Adipocyte (in vitro differentiated cells): ENCODE data around the gene INIP.
"Not testable (repeated sequence)": the region's sequence is repeated elsewhere in the genome, so short reads cannot be mapped to it uniquely, and the experiment has no call there.

Experiments
- DNase-seq: peaks from one replicate; pipeline ENCODE4 v3.0.0-alpha.2; 2015; ENCODE audit warnings: low read depth
- H3K27me3 ChIP-seq: replicated peaks from 2 replicates; pipeline ENCODE4 v1.7.0; 2013; ENCODE audit warnings: mild to moderate bottlenecking, low read length, moderate library complexity; ENCODE audit not compliant: control insufficient read depth, insufficient read depth
- H3K36me3 ChIP-seq: 2 replicates; pipeline ENCODE4 v1.7.0; 2013; ENCODE audit warnings: low read length, mild to moderate bottlenecking, moderate library complexity; ENCODE audit not compliant: control insufficient read depth, insufficient read depth, severe bottlenecking
- H3K4me1 ChIP-seq: 2 replicates; pipeline ENCODE4 v1.7.0; 2013; ENCODE audit warnings: mild to moderate bottlenecking, low read length, moderate library complexity; ENCODE audit not compliant: control insufficient read depth, insufficient read depth
- H3K4me3 ChIP-seq: 2 replicates; pipeline ENCODE4 v1.7.0; 2013; ENCODE audit warnings: mild to moderate bottlenecking, low read length, moderate library complexity
- H3K9ac ChIP-seq: 2 replicates; pipeline ENCODE4 v1.7.0; 2013; ENCODE audit warnings: mild to moderate bottlenecking, low read length, moderate library complexity
- H3K9me3 ChIP-seq: 2 replicates; pipeline ENCODE4 v1.7.0; 2013; ENCODE audit warnings: mild to moderate bottlenecking, low read length, moderate library complexity; ENCODE audit not compliant: control insufficient read depth

Gene INIP

DNA sequence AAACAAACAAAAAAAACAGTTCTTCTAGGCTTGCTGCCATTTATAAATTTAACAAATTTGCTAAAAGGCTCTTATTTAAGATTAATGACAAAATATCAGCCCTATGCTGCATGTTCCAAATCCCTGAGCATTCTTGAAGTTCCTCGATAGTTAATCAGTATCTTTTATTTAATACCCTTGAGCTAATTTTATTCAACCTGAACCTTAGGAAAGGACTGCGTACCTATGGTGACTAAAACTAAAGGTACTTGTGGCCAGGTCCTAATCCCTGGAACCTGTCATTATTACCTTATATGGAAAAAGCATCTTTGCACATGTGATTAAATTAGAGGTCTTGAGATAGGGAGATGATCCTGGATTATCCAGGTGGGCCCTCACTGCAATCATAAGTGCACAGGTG lies 10.5 kb upstream of the INIP start:
- Histone ChIP-seq H3K36me3 (no peaks in the 10 kb centered on the region), H3K27me3 (no peaks in the 10 kb centered on the region), H3K9me3 (no peaks in the 10 kb centered on the region)

DNA sequence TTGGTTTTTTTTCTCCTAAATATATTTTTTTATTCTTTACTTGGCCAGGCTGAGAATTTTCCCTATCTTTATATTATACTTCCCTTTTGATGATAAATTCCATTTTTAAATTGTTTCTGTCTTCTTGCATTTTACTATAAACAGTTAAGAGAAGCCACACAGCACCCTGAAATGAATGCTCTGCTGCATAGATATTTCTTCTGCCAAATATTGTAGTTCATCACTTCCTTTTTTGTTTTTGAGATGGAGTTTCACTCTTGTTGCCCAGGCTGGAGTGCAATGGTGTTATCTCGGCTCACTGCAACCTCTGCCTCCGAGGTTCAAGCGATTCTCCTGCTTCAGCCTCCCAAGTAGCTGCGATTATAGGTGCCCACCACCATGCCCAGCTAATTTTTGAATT lies 8.5 kb upstream of the INIP start:
- Histone ChIP-seq H3K4me1 (peaks cover 6% of the 10 kb centered on the region), H3K9ac (no peak overlapping the region), H3K27me3 (no peaks in the 10 kb centered on the region), H3K36me3 (no peaks in the 10 kb centered on the region), H3K4me3 (no peak overlapping the region), H3K9me3 (no peaks in the 10 kb centered on the region)
- DNase-seq: no peak

More for the DNA sequence above, 10.5 kb upstream of the INIP start:
- H3K9ac ChIP-seq: no peak overlapping the region
- no peak overlapping the region for H3K4me3 ChIP-seq
- no peak for DNase-seq
- peaks cover 6% of the 10 kb centered on the region for H3K4me1 ChIP-seq

DNA sequence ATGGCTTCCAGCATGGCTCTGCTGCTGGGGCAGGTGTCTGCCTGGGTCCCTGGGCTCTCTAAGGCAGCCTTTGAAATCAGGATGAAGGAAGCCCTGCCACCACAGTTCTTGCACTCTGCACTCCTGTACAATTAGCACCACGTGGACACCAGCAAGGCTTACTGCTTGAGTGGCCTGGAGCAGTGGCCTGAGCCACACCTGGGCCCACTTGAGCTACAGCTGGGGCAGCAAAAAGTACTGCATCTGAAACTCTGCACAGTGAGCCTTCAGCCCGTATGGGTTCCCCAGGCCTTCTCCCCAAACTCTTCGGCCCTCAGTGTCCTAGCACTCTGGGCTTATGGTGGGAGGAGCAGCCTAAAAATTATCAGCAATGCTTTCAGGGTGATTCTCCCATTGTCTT lies 8.0 kb upstream of the INIP start:
- Histone ChIP-seq H3K9me3 (no peaks in the 10 kb centered on the region), H3K9ac (no peak overlapping the region), H3K36me3 (no peaks in the 10 kb centered on the region), H3K4me3 (no peak overlapping the region), H3K27me3 (no peaks in the 10 kb centered on the region), H3K4me1 (peaks cover 6% of the 10 kb centered on the region)
- DNase-seq: no peak

DNA sequence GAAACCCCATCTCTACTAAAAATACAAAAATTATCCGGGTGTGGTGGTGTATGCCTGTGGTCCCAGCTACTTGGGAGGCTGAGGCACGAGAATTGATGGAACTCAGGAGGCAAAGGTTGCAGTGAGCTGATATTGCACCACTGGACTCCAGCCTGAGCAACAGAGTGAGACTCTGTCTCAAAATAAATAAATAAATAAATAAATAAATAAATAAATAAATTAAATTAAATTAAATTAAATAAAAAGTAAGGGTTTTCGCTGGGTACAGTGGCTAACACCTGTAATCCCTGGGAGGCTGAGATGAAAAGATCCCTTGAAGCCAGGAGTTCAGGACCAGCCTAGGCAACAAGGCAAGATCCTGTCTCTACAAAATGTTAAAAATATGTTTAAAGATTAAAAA lies 4.8 kb upstream of the INIP start:
- H3K36me3 ChIP-seq, DNase-seq: not testable (repeated sequence)

DNA sequence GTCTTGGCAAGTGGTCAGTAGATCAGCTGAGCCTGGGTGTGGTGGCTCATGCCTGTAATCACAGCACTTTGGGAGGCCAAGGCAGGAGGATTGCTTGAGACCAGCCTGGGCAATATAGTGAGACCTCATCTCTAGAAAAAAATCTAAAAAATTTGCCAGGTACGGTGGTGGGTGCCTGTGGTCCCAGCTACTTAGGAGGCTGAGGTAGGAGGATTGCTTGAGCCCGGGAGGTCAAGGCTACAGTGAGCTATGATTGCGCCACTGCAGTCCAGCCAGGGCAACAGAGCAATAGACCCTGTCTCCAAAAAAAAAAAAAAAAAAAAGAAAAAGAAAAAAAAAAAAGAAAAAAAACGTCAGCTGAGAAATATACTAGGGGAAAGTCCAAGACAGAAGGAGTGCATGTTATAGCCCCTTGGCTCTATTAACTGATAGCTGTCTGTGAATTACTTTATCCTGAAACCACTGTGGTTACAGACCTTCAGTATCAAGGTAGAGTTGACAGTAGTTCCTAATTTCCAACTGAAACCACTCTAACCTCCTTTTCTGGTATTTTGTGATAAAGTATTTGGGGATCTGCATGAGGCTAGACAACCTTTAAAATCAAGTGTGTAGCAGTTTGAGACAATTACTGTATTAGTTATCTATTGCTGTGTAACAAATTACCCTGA lies 2.3 kb upstream of the INIP start:
- Histone ChIP-seq H3K9ac (no peak overlapping the region), H3K36me3 (no peaks in the 10 kb centered on the region), H3K4me3 (no peak overlapping the region), H3K27me3 (no peaks in the 10 kb centered on the region), H3K9me3 (no peaks in the 10 kb centered on the region), H3K4me1 (peaks cover 24% of the 10 kb centered on the region)
- no peak for DNase-seq

More for the DNA sequence above, 4.8 kb upstream of the INIP start:
- not testable (repeated sequence) for H3K27me3 ChIP-seq, H3K9me3 ChIP-seq, H3K4me3 ChIP-seq, H3K9ac ChIP-seq
- peaks cover 24% of the 10 kb centered on the region for H3K4me1 ChIP-seq

DNA sequence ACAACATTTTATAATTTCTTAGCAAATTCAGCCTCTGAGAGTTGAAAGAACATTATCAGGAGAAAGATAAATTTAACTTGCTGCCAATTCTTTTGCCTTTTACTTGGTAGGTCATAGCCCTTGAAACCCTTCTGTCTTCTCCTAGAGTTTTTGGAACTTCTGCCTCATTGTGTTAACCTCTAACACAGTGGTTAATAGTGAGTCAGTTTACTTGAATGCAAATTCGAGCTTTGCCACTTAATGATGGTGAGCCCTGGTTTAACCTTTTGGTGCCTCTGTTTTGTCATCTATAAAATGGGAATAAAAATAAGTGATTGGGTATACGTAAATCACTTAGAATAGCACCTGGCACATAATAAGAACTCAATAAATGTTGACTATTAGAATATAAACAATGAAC lies 1.8 kb upstream of the INIP start:
- peaks cover under 1% of the 10 kb centered on the region for H3K36me3 ChIP-seq
- peaks cover 24% of the 10 kb centered on the region for H3K4me1 ChIP-seq
- H3K27me3 ChIP-seq: no peaks in the 10 kb centered on the region
- H3K9ac ChIP-seq: peak overlapping the region; percentile 62
- no peaks in the 10 kb centered on the region for H3K9me3 ChIP-seq
- no peak for DNase-seq
- H3K4me3 ChIP-seq: peak overlapping the region; percentile 11

DNA sequence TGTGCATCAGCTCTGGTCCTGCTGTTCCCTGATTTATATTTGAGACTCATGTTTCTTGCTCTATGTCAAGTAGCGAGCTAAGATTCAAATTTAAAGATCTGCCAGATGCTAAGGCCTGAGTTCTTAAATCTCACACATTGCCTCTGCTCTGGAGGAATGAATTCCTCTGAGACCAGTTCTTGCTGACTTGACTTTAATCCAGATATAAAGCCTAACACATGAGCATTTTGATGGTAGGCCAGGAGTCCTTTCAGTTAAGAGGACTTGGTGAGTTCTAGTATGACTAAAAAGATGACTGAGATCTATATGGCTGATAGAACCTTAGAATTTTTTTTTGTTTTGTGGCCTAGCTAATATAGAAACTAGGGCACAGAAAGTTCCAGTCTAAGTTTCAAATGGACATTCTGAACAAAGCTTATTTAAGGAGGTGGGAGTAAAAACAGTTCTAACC lies 1.3 kb upstream of the INIP start:
- Histone ChIP-seq H3K27me3 (no peaks in the 10 kb centered on the region), H3K4me1 (peaks cover 24% of the 10 kb centered on the region), H3K9ac (peak overlapping the region; percentile 62), H3K36me3 (peaks cover 3% of the 10 kb centered on the region), H3K4me3 (peak overlapping the region; percentile 11), H3K9me3 (no peaks in the 10 kb centered on the region)
- peak; percentile 41 for DNase-seq

DNA sequence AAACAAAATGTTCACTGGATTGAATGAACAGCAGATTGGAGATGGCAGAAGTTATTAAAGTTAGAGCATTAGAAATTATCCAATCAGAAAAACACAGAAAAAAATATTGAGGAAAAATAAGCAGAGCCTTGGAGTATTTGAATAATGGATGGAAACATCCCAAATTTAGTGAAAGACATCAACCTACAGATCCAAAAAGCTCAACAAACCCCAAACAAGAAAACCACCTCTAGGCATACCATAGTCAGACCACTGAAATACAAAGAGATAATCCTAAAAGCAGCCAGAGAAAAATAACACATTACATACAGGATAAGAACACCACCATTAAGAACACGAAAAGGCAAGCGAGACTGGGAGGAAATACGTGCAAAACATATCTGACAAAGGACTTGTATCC lies 5.2 kb downstream of the INIP start:
- H3K36me3 ChIP-seq: peaks cover 6% of the 10 kb centered on the region
- no peak overlapping the region for H3K4me3 ChIP-seq
- DNase-seq: no peak
- no peaks in the 10 kb centered on the region for H3K27me3 ChIP-seq
- peaks cover 3% of the 10 kb centered on the region for H3K9me3 ChIP-seq
- peaks cover 6% of the 10 kb centered on the region for H3K4me1 ChIP-seq
- H3K9ac ChIP-seq: no peak overlapping the region

DNA sequence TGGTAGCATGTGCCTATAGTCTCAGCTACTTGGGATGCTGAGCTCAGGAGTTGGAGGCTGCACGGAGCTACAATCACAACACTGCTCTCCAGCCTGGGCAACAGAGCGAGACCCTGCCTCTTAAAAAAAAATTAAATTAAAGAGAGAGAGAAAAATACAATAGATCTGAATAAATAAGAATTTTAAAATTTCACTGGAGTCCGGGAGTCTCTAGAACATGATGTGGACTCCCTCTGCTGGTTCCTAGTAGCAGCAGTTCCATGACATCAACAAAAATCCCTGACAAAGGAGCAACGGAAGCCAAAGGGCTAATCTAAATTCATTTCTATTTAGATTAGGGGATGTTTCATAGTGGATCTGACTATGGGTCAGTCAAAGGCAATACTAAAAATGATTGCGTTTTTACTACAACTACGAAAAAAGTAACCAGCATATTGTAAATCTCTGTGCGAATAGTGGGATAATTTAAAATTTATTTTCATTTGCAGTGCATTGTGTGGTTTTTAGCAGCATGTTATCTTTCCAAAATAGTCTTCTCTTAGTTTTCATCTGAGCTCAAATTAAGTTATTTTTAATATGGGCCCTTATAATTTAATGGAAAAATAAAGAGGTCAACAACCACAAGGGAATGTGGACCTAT lies 6.7 kb downstream of the INIP start:
- Histone ChIP-seq H3K4me3 (no peak overlapping the region), H3K4me1 (no peaks in the 10 kb centered on the region), H3K27me3 (no peaks in the 10 kb centered on the region), H3K9ac (no peak overlapping the region), H3K36me3 (peaks cover 6% of the 10 kb centered on the region), H3K9me3 (peaks cover 3% of the 10 kb centered on the region)
- peak; percentile 83 for DNase-seq

DNA sequence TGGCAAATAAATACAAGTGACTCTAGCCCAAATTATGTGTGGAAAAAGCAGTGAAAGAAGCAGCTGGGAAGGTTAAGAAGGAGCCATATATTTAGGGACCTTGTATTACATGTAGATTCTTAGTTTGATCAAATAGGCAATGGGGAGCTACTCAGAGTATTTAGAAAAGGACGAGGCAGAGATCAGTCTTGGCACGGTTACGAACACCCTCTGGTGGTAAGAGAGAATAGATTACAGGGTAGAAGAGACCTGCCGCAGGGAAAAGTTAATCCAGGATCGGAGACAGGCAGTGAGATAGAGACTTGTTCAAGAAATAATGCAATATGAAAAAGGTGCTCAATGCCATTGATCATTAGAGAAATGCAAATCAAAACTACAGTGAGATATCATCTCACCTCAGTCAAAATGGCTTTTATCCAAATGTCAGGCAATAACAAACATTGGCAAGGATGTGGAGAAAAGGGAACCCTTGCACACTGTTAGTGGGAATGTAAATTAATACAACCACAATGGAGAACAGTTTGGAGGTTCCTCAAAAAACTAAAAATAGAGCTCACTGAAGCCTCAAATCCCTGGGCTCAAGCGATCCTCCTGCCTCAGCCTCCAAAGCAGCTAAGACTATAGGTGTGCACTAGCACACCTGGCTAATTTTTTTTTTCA lies 12.0 kb downstream of the INIP start:
- Histone ChIP-seq H3K36me3 (peaks cover 3% of the 10 kb centered on the region), H3K9me3 (no peaks in the 10 kb centered on the region), H3K4me3 (no peak overlapping the region), H3K27me3 (no peaks in the 10 kb centered on the region), H3K9ac (no peak overlapping the region), H3K4me1 (no peaks in the 10 kb centered on the region)
- peak; percentile 22 for DNase-seq

DNA sequence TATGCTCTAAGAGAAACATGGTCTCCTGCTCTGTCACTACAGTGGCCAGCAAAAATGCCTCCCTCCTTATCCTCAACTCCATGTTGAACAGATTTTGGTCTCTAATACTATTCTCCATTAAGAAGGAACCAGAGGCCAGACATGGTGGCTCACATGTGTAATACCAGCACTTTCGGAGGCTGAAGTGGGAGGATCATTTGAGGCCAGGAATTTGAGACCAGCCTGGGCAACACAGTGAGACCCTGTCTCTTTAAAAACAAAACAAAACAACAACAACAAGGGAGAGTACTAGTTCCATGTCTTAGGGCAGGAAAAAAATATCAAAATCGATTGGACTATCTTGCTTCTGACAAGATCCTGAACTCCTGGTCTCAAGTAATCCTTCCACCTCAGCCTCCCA lies 14.6 kb downstream of the INIP start:
- Histone ChIP-seq H3K4me3 (no peak overlapping the region), H3K9ac (no peak overlapping the region), H3K27me3 (no peaks in the 10 kb centered on the region), H3K4me1 (no peaks in the 10 kb centered on the region), H3K9me3 (no peaks in the 10 kb centered on the region), H3K36me3 (peaks cover 6% of the 10 kb centered on the region)
- no peak for DNase-seq
